ENCODE results near the gene OR10G4. TPM values are rescaled to one million over a fixed set of nuclear protein-coding genes. Genes with fewer than 3 reads are reported as not detected.
A peak's percentile ranks its signal among the peaks of the same experiment; 100 is the strongest.
"Not testable (repeated sequence)": the region's sequence is repeated elsewhere in the genome, so short reads cannot be mapped to it uniquely, and the experiment has no call there.

The OR10G4 gene
- not detected for polyA plus RNA-seq (2013, experiment 1 of 2; ENCODE audit: insufficient read length)
- polyA plus RNA-seq (2013, experiment 2 of 2; ENCODE audit: insufficient read length), result not detected

- no peak for DNase-seq
Measured at GRCh38 chr11:124012697-124013096, at the start of gene OR10G4. TSS of gene OR10G4 (plus strand) at chr11:124012997. CDS start at chr11:124015575, 2,578 bp downstream.

GRCh38 chr11:123973816-123974215, 39.0 kb upstream of the OR10G4 start:
- DNase-seq, result peak; percentile 69

GRCh38 chr11:123976770-123977560, 35.8 kb upstream of the OR10G4 start:
- DNase-seq, result no peak

- DNase-seq, result no peak
Measured at GRCh38 chr11:123977731-123978347, 35.0 kb upstream of the OR10G4 start, which contains the start of gene OR10S1. TSS of gene OR10S1 (minus strand) at chr11:123977781. CDS start at chr11:123977664, 117 bp downstream.

- DNase-seq, result no peak
Measured at GRCh38 chr11:123979311-123979710, 33.5 kb upstream of the OR10G4 start.

- DNase-seq, result no peak
Measured at GRCh38 chr11:123995119-123995518, 17.7 kb upstream of the OR10G4 start, which contains the start of gene OR10G6. TSS of gene OR10G6 (minus strand) at chr11:123995161. CDS start at chr11:123995161, 0 bp downstream.

GRCh38 chr11:124015837-124016236, 3.0 kb downstream of the OR10G4 start:
- DNase-seq, result not testable (repeated sequence)

- DNase-seq, result no peak
Measured at GRCh38 chr11:124026498-124026897, 13.7 kb downstream of the OR10G4 start, which contains the start of gene OR10G8. TSS of gene OR10G8 (plus strand) at chr11:124026798. CDS start at chr11:124029623, 2,825 bp downstream.

- DNase-seq, result no peak
Measured at GRCh38 chr11:124036666-124037065, 23.9 kb downstream of the OR10G4 start.

- no peak for DNase-seq
Measured at GRCh38 chr11:124039557-124039956, 26.8 kb downstream of the OR10G4 start.

GRCh38 chr11:124041254-124041653, 28.5 kb downstream of the OR10G4 start, which contains the start of gene OR10G7:
TSS of gene OR10G7 (minus strand) at chr11:124041325. CDS start at chr11:124039001, 2,324 bp downstream.
- DNase-seq, result no peak

- no peak for DNase-seq
Measured at GRCh38 chr11:124043420-124043819, 30.6 kb downstream of the OR10G4 start.

- DNase-seq, result no peak
Measured at GRCh38 chr11:124050748-124051147, 38.0 kb downstream of the OR10G4 start.

- DNase-seq, result no peak
Measured at GRCh38 chr11:124052966-124053365, 40.2 kb downstream of the OR10G4 start.
